ENCODE measurements around the gene TCF7.

DNA sequence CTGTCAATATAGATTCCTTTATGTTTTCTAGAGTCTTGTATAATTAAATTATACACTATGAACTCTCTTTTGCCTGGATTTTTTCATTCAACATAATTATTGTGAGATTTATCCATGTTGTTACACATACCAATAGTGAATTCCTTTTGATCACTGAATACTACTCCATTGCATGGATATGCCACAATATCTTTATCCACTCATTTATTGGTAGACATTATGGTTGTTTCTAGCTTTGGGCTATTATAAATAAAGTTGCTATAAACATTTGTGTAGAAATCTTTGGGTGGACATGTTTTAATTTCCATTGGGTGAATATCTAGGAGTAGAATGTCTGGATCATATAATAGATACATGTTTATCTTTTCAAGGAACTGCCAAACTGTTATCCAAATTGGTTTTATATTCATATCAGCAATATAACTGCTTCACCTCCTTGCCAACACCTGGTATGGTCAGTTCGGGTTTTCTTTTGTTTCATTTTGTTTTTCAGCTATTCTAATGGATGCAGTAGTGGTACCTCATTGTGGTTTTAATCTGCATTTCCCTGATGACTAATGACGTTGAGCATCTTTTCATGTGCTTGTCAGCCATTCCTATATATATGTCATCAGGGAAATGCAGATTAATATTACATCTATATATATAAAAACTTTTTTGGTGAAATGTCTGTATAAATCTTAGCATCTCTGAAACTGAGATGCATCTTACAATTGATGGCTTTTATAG, 32.1 kb upstream of the TCF7 start:
- no peak for TF ChIP-seq FOXS1 (CRISPR knock-in tag; IDR thresholded peaks at IDR 0.05)
- TF ChIP-seq CHD4 (IDR thresholded peaks at IDR 0.05; ENCODE audit: borderline replicate concordance), result no peak
- TF ChIP-seq CBX2 (IDR thresholded peaks at IDR 0.05; ENCODE audit: borderline replicate concordance, low read depth), result no peak
- no peak for TF ChIP-seq CHD2 (IDR thresholded peaks at IDR 0.05; ENCODE audit: low read length, partially characterized antibody)
- TF ChIP-seq, protein P1, sequence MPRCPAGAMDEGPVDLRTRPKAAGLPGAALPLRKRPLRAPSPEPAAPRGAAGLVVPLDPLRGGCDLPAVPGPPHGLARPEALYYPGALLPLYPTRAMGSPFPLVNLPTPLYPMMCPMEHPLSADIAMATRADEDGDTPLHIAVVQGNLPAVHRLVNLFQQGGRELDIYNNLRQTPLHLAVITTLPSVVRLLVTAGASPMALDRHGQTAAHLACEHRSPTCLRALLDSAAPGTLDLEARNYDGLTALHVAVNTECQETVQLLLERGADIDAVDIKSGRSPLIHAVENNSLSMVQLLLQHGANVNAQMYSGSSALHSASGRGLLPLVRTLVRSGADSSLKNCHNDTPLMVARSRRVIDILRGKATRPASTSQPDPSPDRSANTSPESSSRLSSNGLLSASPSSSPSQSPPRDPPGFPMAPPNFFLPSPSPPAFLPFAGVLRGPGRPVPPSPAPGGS (IDR thresholded peaks at IDR 0.05), result no peak
- TF ChIP-seq ZNF302 (CRISPR knock-in tag; IDR thresholded peaks at IDR 0.05), result no peak
- TF ChIP-seq, protein P2, sequence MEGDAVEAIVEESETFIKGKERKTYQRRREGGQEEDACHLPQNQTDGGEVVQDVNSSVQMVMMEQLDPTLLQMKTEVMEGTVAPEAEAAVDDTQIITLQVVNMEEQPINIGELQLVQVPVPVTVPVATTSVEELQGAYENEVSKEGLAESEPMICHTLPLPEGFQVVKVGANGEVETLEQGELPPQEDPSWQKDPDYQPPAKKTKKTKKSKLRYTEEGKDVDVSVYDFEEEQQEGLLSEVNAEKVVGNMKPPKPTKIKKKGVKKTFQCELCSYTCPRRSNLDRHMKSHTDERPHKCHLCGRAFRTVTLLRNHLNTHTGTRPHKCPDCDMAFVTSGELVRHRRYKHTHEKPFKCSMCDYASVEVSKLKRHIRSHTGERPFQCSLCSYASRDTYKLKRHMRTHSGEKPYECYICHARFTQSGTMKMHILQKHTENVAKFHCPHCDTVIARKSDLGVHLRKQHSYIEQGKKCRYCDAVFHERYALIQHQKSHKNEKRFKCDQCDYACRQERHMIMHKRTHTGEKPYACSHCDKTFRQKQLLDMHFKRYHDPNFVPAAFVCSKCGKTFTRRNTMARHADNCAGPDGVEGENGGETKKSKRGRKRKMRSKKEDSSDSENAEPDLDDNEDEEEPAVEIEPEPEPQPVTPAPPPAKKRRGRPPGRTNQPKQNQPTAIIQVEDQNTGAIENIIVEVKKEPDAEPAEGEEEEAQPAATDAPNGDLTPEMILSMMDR (IDR thresholded peaks at IDR 0.05), result no peak
